Fibroblast of skin of left quadriceps (primary cell): ENCODE data around the gene MPPED1.

ENCODE experiments used
- DNase-seq, 2 experiments: peaks; one replicate each; pipeline ENCODE4 v3.0.0-alpha.2; 2013; ENCODE audit warnings: low read depth in 2 of 2

MPPED1 gene

DNA sequence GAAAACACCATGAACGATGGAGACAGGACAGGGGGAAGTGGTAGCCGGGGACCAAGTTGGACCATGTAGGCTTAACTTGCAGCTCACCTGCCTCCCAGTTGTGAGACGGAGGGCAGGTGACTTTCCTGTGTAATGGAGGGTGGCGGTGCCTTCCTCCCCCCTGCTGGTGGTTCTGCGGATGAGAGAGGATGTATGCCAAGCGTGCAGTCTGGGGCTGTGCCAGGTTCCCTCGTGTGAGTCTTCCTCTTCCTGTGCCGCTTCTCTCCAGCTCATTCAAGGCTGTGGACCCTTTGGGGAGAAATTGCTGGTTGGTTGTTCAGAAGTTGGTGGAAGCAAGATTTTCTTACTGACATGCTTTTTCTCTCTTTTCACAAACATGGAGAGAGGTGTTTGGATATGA is 35.1 kb downstream of the MPPED1 start:
- DNase-seq = no peak

- DNase-seq = no peak
These were observed 35.6 kb downstream of the MPPED1 start for GRCh38 chr22:43447380-43447779.

GRCh38 chr22:43448048-43448447 is 36.2 kb downstream of the MPPED1 start:
- no peak for DNase-seq

- no peak for DNase-seq
These were observed 37.5 kb downstream of the MPPED1 start for GRCh38 chr22:43449205-43449830.

DNA sequence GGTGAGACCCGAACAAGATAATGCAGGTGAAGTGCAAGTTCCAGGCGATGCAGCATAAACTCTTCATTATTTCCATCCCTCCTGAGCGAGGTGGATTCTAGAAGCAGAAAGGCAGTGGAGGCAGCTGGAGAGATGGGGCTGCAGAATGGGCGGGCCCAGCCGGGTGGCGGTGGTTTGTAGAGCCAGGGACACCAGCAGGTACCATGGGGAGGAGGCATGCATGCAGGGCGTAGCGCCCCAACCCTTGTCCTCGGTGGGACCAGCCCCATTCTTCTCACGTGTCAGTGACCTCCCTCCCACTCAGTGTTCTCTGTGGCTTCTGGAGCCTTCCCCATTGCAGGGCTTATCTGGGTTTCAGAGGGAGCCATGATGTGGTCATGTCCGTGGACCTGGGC is 38.0 kb downstream of the MPPED1 start:
- DNase-seq = no peak

DNA sequence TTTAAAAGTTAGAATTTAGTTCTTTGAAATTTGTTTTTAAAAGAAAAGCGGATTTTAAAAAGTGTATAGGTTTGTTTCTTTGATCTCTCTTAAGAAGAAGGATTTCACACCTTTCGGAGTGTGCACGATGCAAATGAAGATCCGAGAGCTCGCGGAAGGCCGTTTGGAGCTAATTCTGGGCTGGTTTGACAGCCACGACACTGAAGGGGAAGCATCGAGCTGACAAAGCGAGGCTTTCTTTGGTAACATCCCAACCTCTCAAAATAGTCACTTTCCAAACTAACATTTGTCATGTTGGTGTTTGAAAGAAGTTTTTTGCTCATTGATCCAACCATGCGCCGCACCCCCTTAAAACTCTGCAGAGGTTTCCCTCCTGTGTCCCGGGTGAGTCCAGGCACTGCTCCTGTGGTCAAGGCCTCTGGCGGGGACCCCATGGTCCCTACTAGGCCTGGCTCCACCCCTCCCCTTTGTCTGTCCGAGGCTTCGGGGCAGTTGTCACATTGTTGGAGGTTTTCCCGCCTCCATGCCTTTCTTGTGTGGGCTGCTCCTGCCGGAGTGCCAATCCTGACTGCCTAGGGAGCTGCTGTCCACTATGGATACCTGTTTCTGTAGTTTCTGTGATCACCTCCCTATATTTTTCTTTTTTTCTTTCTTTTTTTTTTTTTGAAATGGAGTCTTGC is 39.7 kb downstream of the MPPED1 start:
- DNase-seq = no peak

DNA sequence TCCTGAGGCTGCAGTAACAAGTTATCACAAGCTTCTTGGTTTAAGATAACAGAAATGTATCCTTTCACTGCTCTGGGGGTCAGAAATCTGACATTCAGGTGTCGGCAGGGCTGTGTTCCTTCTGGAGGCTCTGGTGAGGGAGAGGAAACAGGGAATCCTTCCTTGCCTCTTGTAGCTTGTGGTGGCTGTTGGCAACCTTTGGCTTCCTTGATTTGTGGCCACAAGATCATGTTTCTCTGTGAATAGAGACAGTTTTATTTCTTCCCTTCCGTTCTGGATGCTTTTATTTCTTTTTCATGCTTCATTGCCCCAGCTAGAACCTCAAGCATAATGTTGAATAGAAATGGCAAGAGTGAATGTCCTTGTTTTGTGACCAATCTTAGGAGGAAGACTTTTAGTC is 44.0 kb downstream of the MPPED1 start:
- DNase-seq = no peak

DNA sequence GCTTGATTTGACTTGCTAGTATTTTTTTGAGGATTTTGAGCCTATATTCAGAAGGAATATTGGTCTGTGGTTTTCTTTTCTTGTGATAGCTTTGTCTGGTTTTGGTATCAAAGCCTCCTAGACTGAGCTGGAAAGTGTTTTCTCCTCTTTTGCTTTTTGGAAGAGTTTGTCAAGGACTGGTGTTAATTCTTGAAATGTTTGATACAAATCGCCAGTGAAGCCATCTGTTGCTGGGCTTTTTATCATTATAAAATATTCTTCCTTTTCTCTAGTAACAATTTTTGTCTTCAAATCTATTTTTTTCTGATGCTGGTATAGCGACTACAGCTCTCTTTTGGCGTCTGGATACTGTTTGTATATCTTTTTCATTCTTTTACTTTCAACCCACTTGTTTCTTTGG is 45.2 kb downstream of the MPPED1 start:
- DNase-seq = no peak

DNA sequence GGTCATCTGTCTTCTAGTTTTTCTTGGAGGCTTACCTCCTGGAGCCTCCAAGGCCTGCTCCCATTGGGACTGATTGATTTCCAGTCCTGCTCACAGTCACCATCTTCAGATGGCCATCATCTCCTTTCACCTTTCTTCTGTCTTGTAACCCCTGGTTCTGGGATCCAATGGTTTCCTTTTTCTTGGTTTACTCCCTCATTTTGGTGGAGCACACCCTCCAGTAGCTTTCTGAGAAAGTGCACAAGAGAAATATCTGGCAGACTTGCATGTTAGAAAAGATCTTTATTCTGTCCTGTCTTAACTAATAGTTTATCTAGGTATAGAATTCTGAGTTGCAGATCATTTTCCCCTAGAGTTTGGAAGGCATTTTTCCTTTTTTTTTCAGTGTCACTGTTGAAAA is 50.9 kb downstream of the MPPED1 start:
- DNase-seq = no peak

DNA sequence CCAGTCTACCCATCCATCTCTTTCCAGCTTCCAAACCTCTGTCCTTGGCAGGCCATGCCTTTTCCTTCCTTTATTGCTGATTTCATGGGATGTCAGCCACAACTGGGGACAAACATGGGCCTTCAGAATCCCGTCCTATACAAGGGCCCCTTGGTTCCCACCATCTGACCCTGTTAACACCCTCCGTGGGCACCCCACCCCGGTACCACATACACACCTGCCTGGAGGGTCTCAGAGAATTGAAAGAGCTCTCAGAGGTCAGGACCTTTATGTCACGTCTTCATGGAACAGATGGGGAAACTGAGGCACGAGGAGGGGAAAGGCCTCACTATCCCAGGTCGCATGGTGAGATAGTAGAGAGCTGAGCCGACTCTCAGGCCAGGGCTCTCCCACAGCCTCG is 53.0 kb downstream of the MPPED1 start:
- DNase-seq = no peak

DNA sequence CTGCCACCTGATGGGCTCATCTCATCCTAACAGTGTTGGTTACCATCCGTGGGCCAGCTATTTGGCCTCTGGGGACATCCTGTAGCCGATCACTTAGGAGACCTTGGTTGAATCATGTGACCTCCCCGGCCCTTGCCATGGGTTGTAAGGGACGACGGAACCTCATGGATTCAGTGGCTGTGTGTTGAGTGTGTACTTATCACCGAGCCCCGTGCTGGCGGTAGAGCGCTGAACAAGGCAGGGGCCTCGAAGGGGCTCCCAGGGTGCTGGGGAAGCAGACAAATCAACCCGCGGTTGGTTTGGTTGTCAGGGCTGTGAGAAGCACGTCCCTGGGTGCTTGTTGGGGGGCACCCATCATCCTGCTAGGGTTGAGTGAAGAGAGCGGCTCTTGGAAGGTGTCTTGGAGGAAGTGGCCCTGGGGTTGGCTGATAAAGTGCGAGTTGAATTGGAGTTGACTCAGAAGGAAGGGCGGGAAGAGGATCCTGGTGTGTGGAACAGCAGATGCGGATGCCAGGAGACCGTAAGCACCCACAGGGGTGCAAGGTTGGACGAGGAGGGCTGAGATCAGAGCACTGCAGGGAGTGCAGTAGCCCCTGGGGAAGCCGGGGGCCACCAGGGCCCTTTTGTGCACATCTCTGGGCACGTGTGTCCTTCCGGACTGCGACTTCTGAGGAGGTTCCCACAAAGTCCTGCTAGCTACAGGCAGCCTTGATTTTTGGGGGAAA is 53.6 kb downstream of the MPPED1 start:
- DNase-seq = no peak

DNA sequence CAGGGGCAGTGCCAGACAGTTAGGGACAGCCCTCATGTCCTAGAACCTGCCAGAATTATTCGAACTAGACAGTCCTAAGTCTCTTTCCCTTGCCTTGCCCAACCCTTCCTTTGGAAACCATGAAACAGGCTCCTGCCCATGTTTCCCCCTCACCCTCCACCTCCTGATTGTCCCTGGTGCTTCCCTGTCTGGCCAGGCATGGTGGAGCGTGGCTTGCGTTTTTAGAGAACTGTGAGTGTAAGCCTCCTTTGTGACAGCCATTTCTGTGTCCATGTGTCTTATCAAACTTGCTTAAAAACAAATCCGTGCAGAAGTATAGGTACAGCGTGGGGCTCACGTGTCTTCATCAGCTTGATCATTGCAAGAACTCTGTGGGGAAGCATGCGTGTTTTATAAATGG is 54.9 kb downstream of the MPPED1 start:
- DNase-seq = no peak

DNA sequence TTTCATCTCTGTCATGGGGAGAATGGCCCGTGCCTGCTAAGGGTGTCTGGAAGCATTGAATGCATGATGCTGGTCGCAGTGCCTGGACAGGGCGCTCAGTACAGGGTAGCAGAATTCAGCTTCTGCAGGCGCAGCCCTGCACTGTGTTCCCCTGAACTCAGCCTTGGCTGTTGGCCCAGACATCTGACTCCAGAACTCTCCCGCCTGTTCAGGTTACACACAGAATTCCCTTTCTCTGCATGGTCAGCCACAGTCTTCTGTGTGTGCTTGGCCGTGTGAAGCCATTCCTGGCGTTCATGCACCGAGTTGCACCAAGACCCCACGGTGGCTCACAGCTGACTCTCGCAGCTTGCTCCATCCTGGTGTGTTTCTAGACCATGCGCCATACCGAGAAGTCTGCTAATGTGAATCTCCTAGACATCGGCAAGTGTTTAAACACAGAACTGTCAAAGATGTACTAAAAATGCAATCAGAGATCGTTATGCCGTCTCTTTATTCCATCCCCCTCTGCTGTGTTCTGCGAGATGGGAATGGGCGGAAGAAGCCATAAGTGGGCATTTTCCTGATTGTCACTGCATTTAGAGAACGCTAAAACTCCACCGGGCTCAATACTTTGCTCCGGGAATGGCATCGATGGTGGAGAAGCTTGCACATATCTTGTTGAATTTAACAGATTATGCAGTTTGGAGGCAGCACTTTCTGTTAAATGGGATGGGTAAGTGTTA is 55.6 kb downstream of the MPPED1 start:
- no peak for DNase-seq

GRCh38 chr22:43470253-43470652 is 58.4 kb downstream of the MPPED1 start:
- no peak for DNase-seq

DNA sequence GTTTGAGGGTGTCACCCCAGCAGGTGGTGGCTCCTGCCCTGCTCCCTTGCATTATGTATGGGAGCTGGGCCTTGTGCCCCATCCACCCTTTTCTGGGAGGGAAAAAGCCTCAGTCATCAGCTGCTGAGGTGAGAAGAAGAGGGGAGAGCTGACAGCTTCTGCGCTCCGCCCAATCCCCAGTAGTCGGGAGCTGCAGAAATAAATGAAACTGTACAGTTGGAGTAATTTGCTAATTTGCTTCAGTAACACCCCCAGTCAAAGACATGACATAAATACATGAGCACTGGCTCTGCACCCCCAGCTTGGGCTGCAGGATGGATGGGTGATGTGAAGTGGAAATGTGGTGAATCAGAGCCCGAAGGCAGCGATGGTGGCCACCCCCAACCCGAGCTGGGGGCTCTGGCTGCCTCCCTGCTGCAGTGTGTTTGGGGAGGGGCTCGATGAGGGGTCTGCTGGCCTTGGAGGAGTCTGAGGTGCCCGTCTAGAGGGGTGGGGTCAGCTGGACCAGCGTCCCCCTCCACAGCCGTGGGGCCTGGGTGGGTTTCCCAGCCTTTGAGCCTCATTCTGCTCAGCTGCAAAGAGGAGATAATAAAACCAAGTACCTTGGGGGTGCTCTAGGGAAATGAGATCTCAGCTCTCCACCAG is 59.2 kb downstream of the MPPED1 start:
- no peak for DNase-seq

DNA sequence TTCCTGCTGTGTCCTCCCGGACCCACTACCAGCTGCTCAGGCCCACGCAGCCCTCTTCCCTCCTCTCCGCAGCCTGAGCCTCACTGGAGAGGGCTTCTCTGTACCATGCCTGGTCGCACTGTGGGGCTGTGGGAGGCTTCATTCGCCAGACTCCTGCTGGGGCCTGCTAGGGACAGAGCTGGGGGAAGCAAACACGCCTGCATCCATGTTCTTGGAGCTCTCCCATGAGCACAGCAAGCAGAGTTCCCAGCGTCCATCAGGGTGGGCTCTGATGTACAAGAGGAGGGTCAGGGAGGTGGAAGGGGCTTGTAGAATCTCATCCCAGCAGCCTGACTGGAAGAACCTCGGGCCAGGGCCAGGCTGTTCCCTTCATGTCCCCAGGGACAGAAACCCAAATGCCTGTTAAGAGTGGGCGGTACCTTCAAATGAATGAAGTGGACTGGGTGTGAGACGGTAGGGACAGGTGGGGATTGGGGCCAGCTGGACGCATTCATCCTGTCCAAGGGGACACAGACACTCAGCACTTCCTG is 59.9 kb downstream of the MPPED1 start:
- DNase-seq = no peak

GRCh38 chr22:43473031-43473430 is 61.2 kb downstream of the MPPED1 start:
- DNase-seq = no peak

- no peak for DNase-seq
These were observed 61.6 kb downstream of the MPPED1 start for GRCh38 chr22:43473441-43473840.

- DNase-seq = no peak
These were observed 62.6 kb downstream of the MPPED1 start for GRCh38 chr22:43474161-43475101.

GRCh38 chr22:43475549-43476076 is 63.8 kb downstream of the MPPED1 start:
- DNase-seq = no peak
